ENCODE results near the gene KLHDC8B.

- TF ChIP-seq, protein P1, sequence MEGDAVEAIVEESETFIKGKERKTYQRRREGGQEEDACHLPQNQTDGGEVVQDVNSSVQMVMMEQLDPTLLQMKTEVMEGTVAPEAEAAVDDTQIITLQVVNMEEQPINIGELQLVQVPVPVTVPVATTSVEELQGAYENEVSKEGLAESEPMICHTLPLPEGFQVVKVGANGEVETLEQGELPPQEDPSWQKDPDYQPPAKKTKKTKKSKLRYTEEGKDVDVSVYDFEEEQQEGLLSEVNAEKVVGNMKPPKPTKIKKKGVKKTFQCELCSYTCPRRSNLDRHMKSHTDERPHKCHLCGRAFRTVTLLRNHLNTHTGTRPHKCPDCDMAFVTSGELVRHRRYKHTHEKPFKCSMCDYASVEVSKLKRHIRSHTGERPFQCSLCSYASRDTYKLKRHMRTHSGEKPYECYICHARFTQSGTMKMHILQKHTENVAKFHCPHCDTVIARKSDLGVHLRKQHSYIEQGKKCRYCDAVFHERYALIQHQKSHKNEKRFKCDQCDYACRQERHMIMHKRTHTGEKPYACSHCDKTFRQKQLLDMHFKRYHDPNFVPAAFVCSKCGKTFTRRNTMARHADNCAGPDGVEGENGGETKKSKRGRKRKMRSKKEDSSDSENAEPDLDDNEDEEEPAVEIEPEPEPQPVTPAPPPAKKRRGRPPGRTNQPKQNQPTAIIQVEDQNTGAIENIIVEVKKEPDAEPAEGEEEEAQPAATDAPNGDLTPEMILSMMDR (IDR thresholded peaks at IDR 0.05), result no peak
- TF ChIP-seq POLR2A (IDR thresholded peaks at IDR 0.05) (no peak), EP300 (IDR thresholded peaks at IDR 0.05) (no peak), POLR2AphosphoS5 (IDR thresholded peaks at IDR 0.05) (no peak)
Measured at GRCh38 chr3:49198611-49199230, 27.3 kb downstream of the KLHDC8B start.

Data from upper lobe of left lung (tissue), 4 donors.